ENCODE results near the gene CT45A1. TPM values are rescaled to one million over a fixed set of nuclear protein-coding genes. Genes with fewer than 3 reads are reported as not detected.
"Not testable (repeated sequence)": the region's sequence is repeated elsewhere in the genome, so short reads cannot be mapped to it uniquely, and the experiment has no call there.

Gene CT45A1
- total and polyA plus RNA-seq, 2 of the 13 experiments (the other 11 are each of a cell fraction or from before 2014, with no cell fraction given): not detected

GRCh38 chrX:135741192-135741715 is 27.8 kb downstream of the CT45A1 start:
- DNase-seq (ENCODE audit: low spot score) (no peak), ATAC-seq (no peak), FAIRE-seq (no peak)
- WGBS (ENCODE audit: low lambda C conversion rate): 50% methylated on average over 6 of the region's 23 CpGs
- POLR2A ChIA-PET: no interaction called here
- Histone ChIP-seq H3K4me3 (replicated peaks in 1 of 3; ENCODE audit: insufficient read depth in 1 of 3, low read depth in 2 of 3, low read length in 3 of 3) (no peak overlapping the region), H4K20me1 (ENCODE audit: insufficient read depth, low read length) (no peaks in the 10 kb centered on the region), H3K27me3 (ENCODE audit: control insufficient read depth in 1 of 2, insufficient read depth in 2 of 2, low read length in 2 of 2) (no peaks in the 10 kb centered on the region), H3K36me3 (replicated peaks in 1 of 2; ENCODE audit: control insufficient read depth in 1 of 2, insufficient read depth in 2 of 2, low read length in 2 of 2) (no peaks in the 10 kb centered on the region), H2AFZ (ENCODE audit: low read length) (no peak overlapping the region), H3K4me1 (ENCODE audit: insufficient read depth, low read length) (no peaks in the 10 kb centered on the region), H3K27ac (ENCODE audit: extremely low read length, insufficient read depth, low read length) (no peak overlapping the region), H3K9ac (ENCODE audit: insufficient read depth, low read depth, low read length) (no peak overlapping the region), H3K9me3 (ENCODE audit: low read length) (no peaks in the 10 kb centered on the region), H3K79me2 (ENCODE audit: insufficient read depth, low read length) (no peaks in the 10 kb centered on the region), H3K4me2 (ENCODE audit: low read depth, low read length) (no peak overlapping the region)
- BruUV-seq (replicated peaks): no TSS peak
- in situ Hi-C loops (cut with HindIII; ENCODE audit: extremely low pct_ligation_motif_present, low pct_unique_long_range_greater_than_20kb): no loop called here
- intact Hi-C loops (cut with micrococcal nuclease; ENCODE audit: unreplicated experiment): no loop called here
- TF ChIP-seq ZBTB40 (IDR thresholded peaks at IDR 0.05) (no peak), ZBTB40 (CRISPR knock-in tag; IDR thresholded peaks at IDR 0.05) (no peak), ZNF276 (CRISPR knock-in tag; IDR thresholded peaks at IDR 0.05; ENCODE audit: low read depth) (no peak), TSC22D2 (CRISPR knock-in tag; IDR thresholded peaks at IDR 0.05; ENCODE audit: borderline replicate concordance) (no peak), ZBTB34 (CRISPR knock-in tag; IDR thresholded peaks at IDR 0.05) (no peak)
- CTCF ChIA-PET (ENCODE audit: low intra/inter-chr PET ratio, low total read pairs): no interaction called here

- H3K36me3 ChIP-seq (replicated peaks in 1 of 2; ENCODE audit: control insufficient read depth in 1 of 2, insufficient read depth in 2 of 2, low read length in 2 of 2); H2AFZ ChIP-seq (ENCODE audit: low read length); in situ Hi-C loops (cut with HindIII; ENCODE audit: extremely low pct_ligation_motif_present, low pct_unique_long_range_greater_than_20kb); H3K27ac ChIP-seq (ENCODE audit: extremely low read length, insufficient read depth, low read length); FAIRE-seq; BruUV-seq (replicated peaks); H4K20me1 ChIP-seq (ENCODE audit: insufficient read depth, low read length); CTCF ChIA-PET (ENCODE audit: low intra/inter-chr PET ratio, low total read pairs); H3K27me3 ChIP-seq (ENCODE audit: control insufficient read depth in 1 of 2, insufficient read depth in 2 of 2, low read length in 2 of 2); H3K4me1 ChIP-seq (ENCODE audit: insufficient read depth, low read length); DNase-seq (ENCODE audit: low spot score); H3K4me3 ChIP-seq (replicated peaks in 1 of 3; ENCODE audit: insufficient read depth in 1 of 3, low read depth in 2 of 3, low read length in 3 of 3); H3K9me3 ChIP-seq (ENCODE audit: low read length); H3K79me2 ChIP-seq (ENCODE audit: insufficient read depth, low read length); H3K9ac ChIP-seq (ENCODE audit: insufficient read depth, low read depth, low read length); POLR2A ChIA-PET; ATAC-seq; H3K4me2 ChIP-seq (ENCODE audit: low read depth, low read length); intact Hi-C loops (cut with micrococcal nuclease; ENCODE audit: unreplicated experiment): not testable (repeated sequence)
- 55% methylated on average over 2 of the region's 4 CpGs for WGBS (ENCODE audit: low lambda C conversion rate)
These were observed 31.3 kb downstream of the CT45A1 start for GRCh38 chrX:135744739-135745138.
